Stimulated activated CD4-positive, alpha-beta T cell treated with anti-CD3 and anti-CD28 coated beads, Interleukin-1b, Interleukin-23, amount 100 ng/mL, for 4 hours (primary cell): Measurements from ENCODE around the gene PLEKHA7.
"Not testable (repeated sequence)": the region's sequence is repeated elsewhere in the genome, so short reads cannot be mapped to it uniquely, and the experiment has no call there.

Source experiments
- DNase-seq, 2 donors: peaks; one replicate each; pipeline ENCODE4 v3.0.0-alpha.2; 2020; ENCODE audit warnings: low read depth in 2 of 2

The PLEKHA7 gene

GRCh38 chr11:17014321-17014832, at the start of gene PLEKHA7:
TSS of gene PLEKHA7 (minus strand) at chr11:17014414. CDS start at chr11:17014401, 13 bp downstream.
- DNase-seq, result peak in 1 of 2 donors; percentile 7

GRCh38 chr11:17063171-17064002, 49.2 kb upstream of the PLEKHA7 start:
- peak in 1 of 2 donors; percentile 51 for DNase-seq

DNA sequence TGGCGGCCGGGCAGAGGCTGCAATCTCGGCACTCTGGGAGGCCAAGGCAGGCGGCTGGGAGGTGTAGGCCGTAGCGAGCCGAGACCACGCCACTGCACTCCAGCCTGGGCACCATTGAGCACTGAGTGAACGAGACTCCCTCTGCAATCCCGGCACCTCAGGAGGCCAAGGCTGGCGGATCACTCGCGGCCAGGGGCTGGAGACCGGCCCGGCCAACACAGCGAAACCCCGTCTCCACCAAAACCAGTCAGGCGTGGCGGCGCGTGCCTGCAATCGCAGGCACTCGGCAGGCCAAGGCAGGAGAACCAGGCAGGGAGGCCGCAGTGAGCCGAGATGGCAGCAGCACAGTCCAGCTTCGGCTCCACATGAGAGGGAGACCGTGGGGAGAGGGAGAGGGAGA, 36.9 kb upstream of the PLEKHA7 start:
- DNase-seq, result not testable (repeated sequence)

DNA sequence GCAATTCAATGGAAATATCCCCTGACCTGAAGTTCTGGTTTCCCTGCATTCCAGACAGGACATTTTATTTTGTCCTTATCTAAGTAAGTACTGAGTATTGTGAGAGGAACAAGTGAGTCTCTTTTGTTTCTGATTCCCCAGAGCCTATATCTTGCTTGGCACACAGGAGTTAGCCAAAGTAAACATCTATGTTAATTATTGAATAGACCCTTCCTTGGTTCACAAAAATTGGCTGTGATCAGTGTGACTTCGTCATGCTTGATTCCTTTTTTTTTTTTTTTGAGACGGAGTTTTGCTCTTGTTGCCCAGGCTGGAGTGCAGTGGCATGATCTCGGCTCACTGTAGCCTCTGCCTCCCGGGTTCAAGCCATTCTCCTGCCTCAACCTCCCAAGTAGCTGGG, 34.3 kb upstream of the PLEKHA7 start:
- DNase-seq, result not testable (repeated sequence)

- DNase-seq, result no peak
These were observed 32.5 kb upstream of the PLEKHA7 start for GRCh38 chr11:17046690-17047089.

GRCh38 chr11:17036666-17037658, 22.7 kb upstream of the PLEKHA7 start:
- no peak for DNase-seq

GRCh38 chr11:17034027-17034426, 19.8 kb upstream of the PLEKHA7 start:
- DNase-seq, result not testable (repeated sequence)

GRCh38 chr11:17026487-17027082, 12.4 kb upstream of the PLEKHA7 start:
- no peak for DNase-seq

DNA sequence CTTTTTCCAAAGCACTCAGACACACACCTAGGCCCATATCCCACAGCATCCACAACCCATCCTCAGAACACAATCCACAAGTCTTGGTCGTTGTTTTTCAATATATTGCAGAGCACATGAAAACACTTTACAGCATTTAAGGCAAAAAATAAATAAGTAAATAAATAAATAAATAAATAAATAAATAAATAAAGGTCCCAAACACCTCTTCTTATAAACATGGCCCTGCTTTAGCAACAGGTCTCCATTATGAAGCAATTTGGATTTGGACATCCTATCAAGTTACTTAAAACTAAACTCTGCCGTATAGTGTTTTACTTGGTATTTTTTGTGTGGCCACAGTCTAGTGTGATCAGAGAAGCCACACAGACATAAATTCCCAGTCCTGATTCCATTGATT, 10.7 kb upstream of the PLEKHA7 start:
- DNase-seq, result no peak

GRCh38 chr11:17021511-17021910, 7.3 kb upstream of the PLEKHA7 start:
- DNase-seq, result no peak

DNA sequence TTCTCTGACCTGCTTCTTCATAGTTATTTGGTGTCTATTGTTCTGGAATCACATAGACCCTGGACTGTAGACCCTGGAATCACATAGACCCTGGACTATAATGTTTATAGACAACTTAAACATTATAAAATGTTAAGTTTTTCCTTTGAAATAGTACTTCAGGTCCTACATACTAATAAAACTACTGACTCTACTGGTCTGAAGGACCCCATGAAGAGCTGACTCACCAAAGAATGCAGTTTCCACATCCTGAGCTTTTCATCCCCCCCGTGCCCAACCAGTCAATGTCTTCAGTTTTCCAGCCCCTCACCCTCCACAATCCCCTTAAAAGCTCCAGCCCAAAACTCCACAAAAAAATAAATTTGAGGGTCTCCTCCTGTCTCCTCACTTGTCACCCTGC, 6.6 kb upstream of the PLEKHA7 start:
- no peak for DNase-seq

GRCh38 chr11:17019232-17019631, 5.0 kb upstream of the PLEKHA7 start:
- DNase-seq, result no peak

DNA sequence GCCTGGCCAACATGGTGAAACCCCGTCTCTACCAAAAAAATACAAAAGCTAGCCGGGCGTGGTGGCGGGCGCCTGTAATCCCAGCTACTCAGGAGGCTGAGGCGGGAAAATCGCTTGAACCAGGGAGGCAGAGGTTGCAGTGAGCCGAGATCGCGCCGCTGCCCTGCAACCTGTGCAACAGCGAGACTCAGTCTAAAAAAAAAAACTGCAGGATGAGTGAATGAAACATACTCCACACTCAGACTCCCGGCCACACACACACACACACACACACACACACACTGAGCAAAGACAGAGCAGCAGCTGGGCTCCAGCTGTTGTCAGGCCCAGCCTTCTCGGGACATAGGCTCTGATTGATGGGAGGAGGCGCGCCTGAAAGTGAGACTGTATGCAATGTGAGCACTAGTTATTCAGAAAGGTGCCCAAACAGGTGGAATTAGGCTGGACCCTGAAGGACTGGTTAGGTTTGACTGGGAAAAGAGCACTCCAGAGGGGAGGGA, 1.5 kb upstream of the PLEKHA7 start:
- no peak for DNase-seq

DNA sequence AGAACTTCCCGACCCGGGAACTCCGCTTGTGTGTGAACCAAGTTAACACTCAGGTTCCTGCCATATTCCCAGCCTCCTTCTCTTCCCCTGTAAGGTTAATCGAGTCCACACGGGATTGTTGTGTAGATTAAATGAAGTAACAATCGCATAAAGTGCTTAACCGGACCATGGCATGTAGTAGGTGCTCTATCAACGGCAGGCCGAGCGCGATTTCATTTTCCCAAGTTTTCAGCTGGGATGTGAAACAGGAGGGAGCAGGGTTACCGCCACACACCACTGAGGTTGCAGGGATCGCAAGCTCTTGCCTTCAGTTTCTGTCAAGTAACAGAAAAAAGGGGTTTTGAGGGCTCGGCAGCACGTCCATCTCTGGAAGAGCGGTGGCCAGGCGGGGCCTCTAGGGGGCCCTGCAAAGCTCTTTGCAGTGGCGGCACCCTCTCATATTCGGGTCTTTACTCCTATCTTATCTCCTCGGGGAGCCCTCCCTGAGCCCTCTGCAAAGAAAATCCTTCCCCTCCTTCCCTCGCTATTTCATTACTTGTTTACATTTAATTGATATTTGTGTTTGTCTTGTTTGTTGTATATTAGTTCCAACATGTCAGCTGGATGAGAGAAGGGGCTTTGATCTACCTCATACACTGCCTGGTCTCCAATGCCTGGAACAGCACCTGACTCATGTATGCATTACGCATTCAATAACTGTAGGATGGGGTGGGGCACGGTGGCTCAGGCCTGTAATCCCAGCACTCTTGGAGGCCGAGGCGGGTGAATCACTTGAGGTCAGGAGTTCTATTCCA, 816 bp upstream of the PLEKHA7 start:
- DNase-seq, result peak in 1 of 2 donors; percentile 6

GRCh38 chr11:17013548-17014320, 480 bp downstream of the PLEKHA7 start:
- peak in 1 of 2 donors; percentile 14 for DNase-seq

DNA sequence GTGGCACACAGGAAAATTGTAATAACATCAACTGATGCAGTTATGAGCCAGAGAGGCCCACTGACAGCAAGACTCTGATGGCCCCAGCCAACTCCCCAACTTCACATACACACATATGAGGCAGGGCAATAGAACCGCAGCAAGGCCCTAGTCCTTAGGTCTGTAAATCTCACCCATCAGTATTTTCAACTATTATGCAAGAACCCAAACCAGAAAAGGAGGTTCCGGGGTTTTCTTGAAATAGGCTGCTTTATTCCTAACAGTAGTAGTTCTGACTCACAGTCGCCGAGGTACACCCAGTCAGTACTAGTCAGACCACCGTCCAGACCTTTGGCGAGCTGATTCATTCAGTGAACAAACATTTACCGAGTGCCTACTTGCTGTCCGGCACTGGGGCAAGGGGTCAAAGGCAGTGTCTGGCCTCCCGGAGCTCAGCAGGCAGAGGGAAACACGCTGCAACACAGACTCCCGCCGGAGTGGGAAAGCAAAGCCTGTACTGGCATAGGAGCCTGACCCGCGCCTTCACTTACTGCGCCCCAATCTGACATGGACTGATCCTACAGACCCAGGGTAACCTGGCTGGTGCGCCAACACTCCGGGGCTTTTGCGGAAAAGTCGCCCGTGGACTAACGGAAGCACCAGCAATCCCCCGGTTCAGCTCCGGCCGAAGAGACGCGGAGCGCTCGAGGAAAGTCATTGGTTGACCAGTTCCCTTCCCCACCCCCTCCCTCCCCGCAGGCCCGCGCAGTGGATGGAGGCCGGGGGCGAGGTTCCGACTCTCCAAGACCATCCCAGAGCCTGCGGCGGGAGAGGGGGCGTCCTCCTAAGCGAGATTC, 1.3 kb downstream of the PLEKHA7 start:
- DNase-seq, result no peak

GRCh38 chr11:17012179-17012578, 2.0 kb downstream of the PLEKHA7 start:
- no peak for DNase-seq

- no peak for DNase-seq
These were observed 3.3 kb downstream of the PLEKHA7 start for GRCh38 chr11:17010851-17011420.

- DNase-seq, result no peak
These were observed 6.1 kb downstream of the PLEKHA7 start for GRCh38 chr11:17008099-17008498.
